Measurements from ENCODE around the gene DNAI7. TPM values are rescaled to one million over a fixed set of nuclear protein-coding genes. Genes with fewer than 3 reads are reported as not detected.

The DNAI7 gene
- total RNA-seq, 1 donor from 2014 or later = not detected

GRCh38 chr12:25106818-25107217, 88.1 kb downstream of the DNAI7 start:
- intact Hi-C loops (cut with micrococcal nuclease) = no loop called here

- intact Hi-C loops (cut with micrococcal nuclease) = no loop called here
These were observed 92.6 kb downstream of the DNAI7 start for GRCh38 chr12:25102402-25102801.

GRCh38 chr12:25101092-25101445, 93.9 kb downstream of the DNAI7 start:
- intact Hi-C loops (cut with micrococcal nuclease) = no loop called here

GRCh38 chr12:25100194-25101091, 94.5 kb downstream of the DNAI7 start:
- intact Hi-C loops (cut with micrococcal nuclease) = no loop called here

GRCh38 chr12:25099010-25099409, 96.0 kb downstream of the DNAI7 start:
- intact Hi-C loops (cut with micrococcal nuclease) = no loop called here

GRCh38 chr12:25089738-25090137, 105.2 kb downstream of the DNAI7 start:
- intact Hi-C loops (cut with micrococcal nuclease) = loop anchor here (5.0 kb wide), 1 partner anchor 37 kb away; a partner anchor contains a TSS

- intact Hi-C loops (cut with micrococcal nuclease) = loop anchor here (5.0 kb wide), 1 partner anchor 35 kb away; a partner anchor contains a TSS
These were observed 107.4 kb downstream of the DNAI7 start for GRCh38 chr12:25087596-25087995.

- intact Hi-C loops (cut with micrococcal nuclease) = loop anchor here (5.0 kb wide), 1 partner anchor 33 kb away; a partner anchor contains a TSS
These were observed 110.1 kb downstream of the DNAI7 start for GRCh38 chr12:25084816-25085215.

GRCh38 chr12:25083211-25083610, 111.7 kb downstream of the DNAI7 start:
- intact Hi-C loops (cut with micrococcal nuclease) = no loop called here

GRCh38 chr12:25082628-25083027, 112.3 kb downstream of the DNAI7 start:
- intact Hi-C loops (cut with micrococcal nuclease) = no loop called here

- intact Hi-C loops (cut with micrococcal nuclease) = no loop called here
These were observed 115.6 kb downstream of the DNAI7 start for GRCh38 chr12:25079393-25079792.

- intact Hi-C loops (cut with micrococcal nuclease) = no loop called here
These were observed 120.0 kb downstream of the DNAI7 start for GRCh38 chr12:25074954-25075353.

GRCh38 chr12:25074113-25074512, 120.8 kb downstream of the DNAI7 start:
- intact Hi-C loops (cut with micrococcal nuclease) = no loop called here

GRCh38 chr12:25072906-25073650, 121.9 kb downstream of the DNAI7 start:
- intact Hi-C loops (cut with micrococcal nuclease) = no loop called here

- intact Hi-C loops (cut with micrococcal nuclease) = no loop called here
These were observed 123.6 kb downstream of the DNAI7 start for GRCh38 chr12:25071366-25071765.

- intact Hi-C loops (cut with micrococcal nuclease) = no loop called here
These were observed 125.7 kb downstream of the DNAI7 start for GRCh38 chr12:25069224-25069623.

- intact Hi-C loops (cut with micrococcal nuclease) = no loop called here
These were observed 129.9 kb downstream of the DNAI7 start for GRCh38 chr12:25065035-25065434.

GRCh38 chr12:25063873-25064628, 130.9 kb downstream of the DNAI7 start:
- intact Hi-C loops (cut with micrococcal nuclease) = no loop called here

GRCh38 chr12:25058658-25059058, 136.3 kb downstream of the DNAI7 start:
- intact Hi-C loops (cut with micrococcal nuclease) = loop anchor here (10.0 kb wide), 1 partner anchor 1876 kb away; the partner anchor contains the start of genes FGFR1OP2 and INTS13

Measured in T-helper 2 cell treated with Interferon-gamma antibody and Interleukin-4, amounts not matched to agents 100 ng/mL and 5 ng/mL, for 36 hours (primary cell).